GM12878 (cell line): ENCODE data around the gene NDUFB7.

Source experiments
- CEBPB ChIP-seq, 2 experiments: fragments of 150-350 bp in 1 of 2; IDR thresholded peaks; 2 replicates each; pipeline ENCODE4 v1.6.1; 2012 to 2014; ENCODE audit warnings: low read depth in 2 of 2, low read length in 2 of 2, borderline replicate concordance in 1 of 2, inconsistent platforms in 1 of 2
- CTCF ChIP-seq, 3 experiments: IDR thresholded peaks in 2 of 3; conservative IDR thresholded peaks in 1 of 3; 2 replicates each; pipeline ENCODE4 v1.5.1; 2011; ENCODE audit warnings: low read depth in 3 of 3, low read length in 3 of 3, mild to moderate bottlenecking in 3 of 3, control low read depth in 2 of 3, moderate library complexity in 2 of 3, inconsistent platforms in 1 of 3, mixed read lengths in 1 of 3; ENCODE audit not compliant: control insufficient read depth in 2 of 3, insufficient read depth in 1 of 3; ENCODE audit errors: extremely low read depth in 1 of 3
- EP300 ChIP-seq, 2 experiments: fragments of 150-350 bp in 1 of 2; IDR thresholded peaks; 2 replicates each; pipeline ENCODE4 v1.6.1; 2011 to 2012; ENCODE audit warnings: low read depth in 2 of 2, low read length in 2 of 2, borderline replicate concordance in 1 of 2, improper control_type of control experiment in 1 of 2, inconsistent platforms in 1 of 2; ENCODE audit not compliant: control insufficient read depth in 1 of 2
- EZH2 ChIP-seq: IDR thresholded peaks from 2 replicates; pipeline ENCODE4 v1.6.1; 2012; ENCODE audit warnings: low read depth, mild to moderate bottlenecking, control low read depth, inconsistent platforms, low read length, borderline replicate concordance; ENCODE audit not compliant: control insufficient read depth
- NFXL1 ChIP-seq: fragments of 450-650 bp; IDR thresholded peaks from 2 replicates; pipeline ENCODE4 v1.6.1; 2017; ENCODE audit warnings: antibody characterized with exemption, mild to moderate bottlenecking, borderline replicate concordance
- NFYB ChIP-seq: IDR thresholded peaks from 2 replicates; pipeline ENCODE4 v1.6.1; 2011; ENCODE audit warnings: low read depth, mild to moderate bottlenecking, low read length, improper control_type of control experiment, moderate library complexity; ENCODE audit not compliant: insufficient read depth
- POLR2AphosphoS5 ChIP-seq: IDR thresholded peaks from 2 replicates; pipeline ENCODE4 v1.6.1; 2011; ENCODE audit warnings: mild to moderate bottlenecking, low read length, inconsistent platforms
- SIN3A ChIP-seq: IDR thresholded peaks from 2 replicates; pipeline ENCODE4 v1.6.1; 2012; ENCODE audit warnings: low read depth, low read length, improper control_type of control experiment
- ZBTB33 ChIP-seq: fragments of 450-650 bp; IDR thresholded peaks from 2 replicates; pipeline ENCODE4 v1.6.1; 2017; ENCODE audit warnings: mild to moderate bottlenecking
- ZSCAN29 ChIP-seq: fragments of 450-650 bp; IDR thresholded peaks from 2 replicates; pipeline ENCODE4 v1.6.1; 2017; ENCODE audit warnings: mild to moderate bottlenecking, moderate library complexity

- TF ChIP-seq ZSCAN29 (no peak), EZH2 (no peak), CEBPB (IDR thresholded peaks at IDR 0.05; ENCODE audit: borderline replicate concordance in 1 of 2, low read depth in 2 of 2, low read length in 2 of 2) (no peak), POLR2AphosphoS5 (no peak), CTCF (IDR thresholded peaks at IDR 0.05 in 2 of 3, conservative IDR thresholded peaks at IDR 0.05 in 1 of 3; ENCODE audit: control insufficient read depth in 2 of 3, extremely low read depth in 1 of 3, insufficient read depth in 1 of 3, low read depth in 3 of 3, low read length in 3 of 3) (no peak), ZBTB33 (no peak), NFYB (no peak), SIN3A (no peak), EP300 (IDR thresholded peaks at IDR 0.05; ENCODE audit: borderline replicate concordance in 1 of 2, control insufficient read depth in 1 of 2, low read depth in 2 of 2, low read length in 2 of 2) (no peak), NFXL1 (no peak)
These were observed 38.4 kb downstream of the NDUFB7 start for GRCh38 chr19:14533450-14533849.
